ENCODE data around the gene CTBP2.
"Not testable (repeated sequence)": the region's sequence is repeated elsewhere in the genome, so short reads cannot be mapped to it uniquely, and the experiment has no call there.

The CTBP2 gene

GRCh38 chr10:125186431-125187170 lies 26.2 kb upstream of the CTBP2 start:
- DNase-seq (ENCODE audit: low read depth), result no peak

GRCh38 chr10:125179107-125179506 lies 18.7 kb upstream of the CTBP2 start:
- DNase-seq (ENCODE audit: low read depth), result not testable (repeated sequence)

- no peak for DNase-seq (ENCODE audit: low read depth)
Measured at GRCh38 chr10:125177641-125178640, 17.6 kb upstream of the CTBP2 start.

- no peak for DNase-seq (ENCODE audit: low read depth)
Measured at GRCh38 chr10:125175807-125176206, 15.4 kb upstream of the CTBP2 start.

- no peak for DNase-seq (ENCODE audit: low read depth)
Measured at GRCh38 chr10:125174360-125174759, 14.0 kb upstream of the CTBP2 start.

GRCh38 chr10:125172694-125173093 lies 12.3 kb upstream of the CTBP2 start:
- DNase-seq (ENCODE audit: low read depth), result no peak

- DNase-seq (ENCODE audit: low read depth), result no peak
Measured at GRCh38 chr10:125171402-125172306, 11.3 kb upstream of the CTBP2 start.

GRCh38 chr10:125169915-125170314 lies 9.6 kb upstream of the CTBP2 start:
- DNase-seq (ENCODE audit: low read depth), result no peak

GRCh38 chr10:125169279-125169678 lies 8.9 kb upstream of the CTBP2 start:
- no peak for DNase-seq (ENCODE audit: low read depth)

GRCh38 chr10:125166658-125167057 lies 6.3 kb upstream of the CTBP2 start:
- no peak for DNase-seq (ENCODE audit: low read depth)

- DNase-seq (ENCODE audit: low read depth), result no peak
Measured at GRCh38 chr10:125165584-125166573, 5.5 kb upstream of the CTBP2 start.

GRCh38 chr10:125164421-125164820 lies 4.1 kb upstream of the CTBP2 start:
- DNase-seq (ENCODE audit: low read depth), result no peak

GRCh38 chr10:125163803-125164202 lies 3.4 kb upstream of the CTBP2 start:
- no peak for DNase-seq (ENCODE audit: low read depth)

- not testable (repeated sequence) for DNase-seq (ENCODE audit: low read depth)
Measured at GRCh38 chr10:125163312-125163711, 2.9 kb upstream of the CTBP2 start.

GRCh38 chr10:125162120-125162931 lies 2.0 kb upstream of the CTBP2 start:
- DNase-seq (ENCODE audit: low read depth), result no peak

- DNase-seq (ENCODE audit: low read depth), result no peak
Measured at GRCh38 chr10:125161707-125162119, 1.4 kb upstream of the CTBP2 start.

GRCh38 chr10:125160856-125161706 lies 718 bp upstream of the CTBP2 start:
- peak; percentile 92 for DNase-seq (ENCODE audit: low read depth)

GRCh38 chr10:125159486-125159931 lies 854 bp downstream of the CTBP2 start:
- peak; percentile 37 for DNase-seq (ENCODE audit: low read depth)
